ENCODE results near the gene TOP3B.
"Not testable (repeated sequence)": the region's sequence is repeated elsewhere in the genome, so short reads cannot be mapped to it uniquely, and the experiment has no call there.

TOP3B gene

DNA sequence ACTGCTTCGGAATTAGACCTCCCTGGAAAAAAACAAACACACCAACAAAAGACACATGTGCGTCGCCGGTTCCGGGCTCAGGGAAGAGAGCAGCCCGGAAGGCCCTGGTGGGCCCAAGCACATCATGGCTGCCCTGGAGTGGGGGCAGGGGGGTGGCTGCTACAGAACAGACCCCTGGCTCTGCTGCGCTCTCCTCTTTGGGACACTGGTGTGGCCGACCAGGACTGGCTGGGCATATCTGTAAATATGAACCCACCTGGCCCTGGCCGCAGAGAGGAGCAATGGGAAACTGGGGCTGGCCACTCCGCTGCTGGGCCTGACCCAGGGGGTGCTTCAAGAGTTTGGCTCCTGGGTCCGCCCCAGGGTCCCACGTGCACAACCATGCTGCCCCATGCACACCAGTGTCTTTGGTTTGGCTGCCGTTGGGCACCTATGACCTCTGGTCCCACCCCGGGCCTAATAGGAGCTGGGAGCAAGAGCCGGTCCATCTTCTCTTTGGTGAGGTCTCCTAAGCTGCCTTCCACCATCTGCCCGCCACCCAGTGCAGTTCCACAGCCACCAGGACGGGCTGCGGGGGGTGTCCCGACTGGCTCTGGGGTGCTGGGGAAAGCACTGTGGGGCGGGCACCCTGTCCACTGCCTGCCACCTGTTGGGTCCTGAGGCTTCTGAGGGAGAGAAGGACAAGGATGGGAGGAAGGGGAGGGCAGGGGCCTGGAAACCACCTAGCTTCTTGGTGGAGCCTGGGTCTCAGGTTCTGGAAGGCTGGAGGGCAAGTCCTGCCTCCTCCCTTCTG lies 60.0 kb downstream of the TOP3B start:
- DNase-seq (ENCODE audit: low read depth) = no peak

DNA sequence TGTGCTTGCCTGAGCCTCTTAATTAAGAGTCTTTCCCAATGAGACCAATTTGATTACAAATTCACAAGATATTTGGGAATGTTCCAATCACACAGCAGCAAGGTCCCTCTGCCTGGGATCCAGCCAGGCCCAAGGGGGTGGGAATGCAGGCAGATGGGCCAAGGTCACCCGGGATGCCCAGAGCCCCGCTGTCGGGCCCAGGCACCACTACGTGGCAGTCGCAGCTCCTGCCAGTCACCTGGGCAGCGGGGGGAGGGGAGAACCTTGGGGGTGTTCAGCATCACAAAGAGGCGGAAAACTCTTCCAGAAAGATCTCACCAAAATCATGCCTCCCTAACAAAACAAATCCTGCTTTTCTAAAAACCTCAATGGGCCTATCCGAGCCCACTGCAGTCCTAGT lies 60.9 kb downstream of the TOP3B start:
- DNase-seq (ENCODE audit: low read depth) = no peak

DNA sequence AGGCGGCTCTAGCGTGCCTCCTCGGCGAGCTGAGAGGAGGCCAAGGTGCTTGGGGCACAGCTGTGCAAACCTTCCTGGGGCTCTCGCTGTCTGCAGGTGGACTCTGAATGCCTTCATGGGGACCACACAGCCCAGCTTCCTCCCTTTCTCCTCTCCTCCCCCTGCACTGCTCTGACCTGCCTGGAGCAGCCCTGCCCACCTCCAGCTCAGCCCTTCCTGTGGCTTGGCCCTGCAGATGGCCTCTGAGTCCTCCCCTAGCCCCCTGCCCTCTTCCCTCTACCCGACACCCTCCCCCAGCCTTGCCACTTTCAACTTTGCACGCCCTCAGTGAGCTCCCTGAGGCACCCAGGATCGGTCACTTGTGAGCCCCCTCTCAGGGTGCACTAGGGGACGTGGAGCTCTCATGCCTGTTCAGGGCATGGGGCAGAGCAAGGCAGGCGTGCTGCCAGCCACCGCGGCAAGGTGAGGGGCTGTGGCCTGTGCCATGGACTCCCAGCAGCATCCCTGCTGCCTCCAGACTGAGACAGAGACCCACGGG lies 61.3 kb downstream of the TOP3B start:
- no peak for DNase-seq (ENCODE audit: low read depth)

DNA sequence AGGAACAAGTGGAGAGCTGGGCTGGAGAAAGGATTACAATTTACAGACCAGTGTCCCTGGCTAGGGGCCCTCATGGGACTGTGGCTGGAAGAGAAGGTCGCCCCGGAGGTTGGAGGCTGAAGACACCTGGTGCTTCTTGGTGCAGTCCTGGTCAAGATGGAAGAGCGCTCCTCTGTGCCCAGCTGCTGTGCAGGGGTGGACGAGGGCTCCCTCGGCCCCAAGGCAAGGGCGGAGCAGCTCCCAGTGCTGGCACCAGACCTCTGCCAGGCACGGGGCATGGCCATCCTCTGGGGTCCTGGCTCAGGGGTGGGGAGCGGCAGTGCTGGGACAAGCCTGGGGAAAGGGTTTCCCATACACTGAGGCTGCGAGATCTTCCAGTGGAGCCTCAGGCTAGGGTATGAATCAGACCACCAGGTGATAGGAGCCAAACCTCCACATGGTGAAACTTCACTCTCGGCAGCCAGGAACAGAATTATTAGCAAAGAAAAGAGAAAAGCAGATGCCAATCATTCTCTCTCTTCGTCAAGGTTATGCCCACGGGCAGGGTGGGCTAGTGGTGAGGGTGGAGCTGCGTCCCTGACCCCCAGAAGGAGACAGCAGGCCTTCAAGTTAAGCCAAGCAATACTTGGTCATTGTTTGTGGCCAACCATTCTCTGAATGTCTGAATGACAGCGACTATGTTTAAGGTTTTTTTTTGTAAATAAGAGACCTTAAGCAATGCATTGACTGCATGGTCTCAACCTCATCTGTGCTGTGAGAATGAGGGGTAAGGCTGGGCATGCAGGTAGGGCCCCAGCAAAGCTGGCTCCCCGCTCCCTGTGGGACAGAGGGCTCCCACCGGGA lies 62.0 kb downstream of the TOP3B start:
- no peak for DNase-seq (ENCODE audit: low read depth)

DNA sequence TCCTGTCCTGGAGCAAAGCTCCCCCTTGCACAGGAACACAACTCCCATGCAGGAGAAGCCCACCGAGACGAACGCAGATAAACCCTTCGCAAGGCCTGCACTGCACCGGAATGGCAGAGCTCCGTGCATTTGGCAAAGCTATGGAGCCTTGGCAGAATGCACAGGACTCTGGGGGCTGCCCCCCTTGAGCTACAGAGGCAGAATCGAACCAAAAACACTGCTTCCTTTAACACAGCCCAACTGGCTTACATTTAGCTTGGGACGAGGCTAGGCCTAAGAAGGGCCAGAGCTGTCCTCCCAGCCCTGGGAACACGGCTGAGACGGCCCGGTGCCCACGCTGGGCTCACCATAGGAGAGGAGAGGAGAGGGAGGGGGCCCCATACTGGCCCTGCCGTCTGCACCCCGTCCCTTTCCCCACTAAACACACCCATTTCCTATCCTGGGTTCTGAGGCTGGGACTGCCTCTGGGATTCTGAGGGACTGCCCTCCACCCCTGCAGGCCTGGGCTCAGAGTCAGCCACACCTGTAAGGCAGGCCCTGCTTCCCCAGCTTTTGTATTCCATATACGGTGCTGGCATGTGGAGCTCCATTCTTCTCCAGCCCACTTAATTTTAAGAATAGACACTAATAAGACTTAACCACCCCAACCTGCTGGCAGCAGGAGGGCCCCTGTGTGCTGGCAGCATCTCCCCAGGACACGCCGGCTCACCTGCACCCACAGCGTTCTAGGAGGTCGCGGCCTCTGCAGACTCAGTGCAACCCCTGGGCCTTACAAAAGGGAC lies 62.9 kb downstream of the TOP3B start:
- no peak for DNase-seq (ENCODE audit: low read depth)

DNA sequence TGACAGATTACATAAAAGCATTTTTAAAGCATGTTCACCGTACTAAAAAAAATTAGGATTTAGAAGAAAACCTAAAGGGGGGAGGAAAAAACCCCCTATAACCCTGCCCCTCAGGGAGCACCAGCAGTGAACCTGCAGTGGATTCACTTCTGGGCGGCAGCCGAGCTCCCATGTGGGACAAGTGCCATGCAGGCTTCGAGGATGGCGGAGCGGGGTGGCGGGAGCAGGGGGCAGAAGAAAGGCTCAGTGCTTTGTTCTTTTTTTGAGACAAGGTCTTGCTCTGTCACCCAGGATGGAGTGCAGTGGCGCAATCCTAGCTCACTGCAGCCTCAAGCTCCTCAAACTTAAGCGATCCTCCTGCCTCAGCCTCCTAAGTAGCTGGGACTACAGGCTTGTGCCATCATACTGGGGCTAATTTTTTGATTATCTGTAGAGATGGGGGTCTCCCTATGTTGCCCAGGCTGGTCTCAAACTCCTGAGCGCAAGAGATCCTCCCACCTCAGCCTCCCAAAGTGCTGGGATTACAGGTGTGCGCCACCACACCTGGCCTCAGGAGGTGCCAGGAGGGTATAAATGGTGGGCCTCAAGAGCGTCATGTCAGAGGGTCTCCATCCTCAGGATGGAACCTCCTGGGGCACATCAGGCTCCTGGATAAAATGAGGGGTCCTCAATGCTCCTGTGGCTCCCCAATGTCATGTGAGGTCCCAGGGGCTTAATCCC lies 64.0 kb downstream of the TOP3B start:
- DNase-seq (ENCODE audit: low read depth) = no peak

DNA sequence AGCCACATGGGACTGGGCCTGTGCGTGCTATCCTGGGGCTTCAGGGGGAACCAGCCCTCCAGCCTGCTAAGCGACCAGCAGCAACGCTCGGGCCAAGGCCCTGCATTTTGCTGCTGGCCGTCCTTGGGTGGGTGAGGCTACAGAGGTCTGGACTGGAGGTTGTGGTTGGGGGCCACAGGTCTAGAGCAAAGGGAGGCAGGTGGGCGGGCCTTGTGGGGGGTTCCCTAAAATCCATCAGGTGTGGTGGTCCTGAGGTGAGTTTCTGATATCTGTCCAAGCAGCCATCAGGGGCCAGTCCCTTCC lies 64.7 kb downstream of the TOP3B start:
- no peak for DNase-seq (ENCODE audit: low read depth)

DNA sequence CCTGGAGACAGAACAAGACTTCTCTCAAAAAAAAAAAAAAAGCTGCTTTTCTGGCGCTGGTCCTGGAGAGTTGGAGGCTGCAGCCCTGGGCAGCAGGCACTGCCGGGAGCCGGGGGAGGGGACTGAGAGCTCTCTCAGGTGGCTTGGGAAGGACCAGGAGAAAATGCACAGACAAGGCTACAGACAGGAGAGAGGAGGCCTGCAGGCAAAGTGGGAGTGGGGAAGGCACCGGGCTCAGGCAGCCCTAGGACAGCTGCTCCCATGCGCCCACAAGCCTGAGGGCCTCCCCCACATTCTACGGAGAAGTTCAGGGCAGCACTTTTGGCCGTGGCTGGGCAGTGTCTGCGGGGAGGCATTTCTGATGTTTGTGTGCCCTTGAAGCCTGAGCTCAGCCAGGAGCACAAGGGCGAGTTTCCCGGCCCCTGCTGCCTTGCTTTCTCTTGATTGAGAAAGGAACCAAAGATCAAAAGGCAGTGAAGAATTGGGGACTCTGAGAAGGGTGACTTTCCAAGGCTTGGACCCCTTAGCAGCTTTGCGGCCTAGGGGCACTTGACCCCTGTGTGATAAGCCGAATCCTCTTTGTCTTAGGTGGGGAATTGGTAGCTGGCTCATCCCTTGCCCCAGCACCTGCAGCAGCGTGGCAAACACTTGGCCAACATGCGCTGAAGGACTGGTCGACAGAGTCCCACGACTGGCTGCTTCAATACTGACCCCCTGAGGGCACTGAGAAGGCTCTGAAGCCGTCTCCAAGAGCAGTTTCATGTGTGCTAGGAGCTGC lies 65.2 kb downstream of the TOP3B start:
- DNase-seq (ENCODE audit: low read depth) = no peak

DNA sequence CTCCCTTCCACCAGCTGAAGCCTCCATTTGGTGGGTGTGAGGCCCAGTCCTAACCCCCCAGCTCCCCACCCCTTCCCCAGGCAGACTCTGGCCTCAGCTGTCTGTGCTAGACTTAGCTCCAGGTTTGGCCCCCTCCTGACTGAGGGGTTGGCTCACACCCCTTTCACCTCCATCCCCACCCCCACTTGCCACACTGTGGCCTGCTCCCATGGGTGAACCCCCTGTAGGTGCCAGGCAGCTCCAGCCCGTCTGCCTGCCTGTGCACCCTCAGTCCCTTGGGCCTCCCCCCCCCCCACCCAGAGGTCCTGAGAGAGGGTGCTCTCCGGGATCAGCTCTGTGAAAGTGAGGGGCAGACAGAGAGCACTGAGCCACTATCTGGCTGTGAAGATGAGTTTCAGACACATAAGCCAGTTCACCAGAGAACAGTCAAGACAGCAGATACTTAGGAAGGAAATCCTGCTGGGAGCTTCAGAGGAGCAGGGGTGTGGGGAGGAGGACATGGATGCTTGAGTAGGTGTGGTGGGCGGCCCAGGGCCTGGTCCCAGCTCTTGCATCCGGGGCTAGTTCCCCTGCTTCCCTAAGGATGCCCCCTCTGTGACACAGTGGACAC lies 66.2 kb downstream of the TOP3B start:
- DNase-seq (ENCODE audit: low read depth) = no peak

DNA sequence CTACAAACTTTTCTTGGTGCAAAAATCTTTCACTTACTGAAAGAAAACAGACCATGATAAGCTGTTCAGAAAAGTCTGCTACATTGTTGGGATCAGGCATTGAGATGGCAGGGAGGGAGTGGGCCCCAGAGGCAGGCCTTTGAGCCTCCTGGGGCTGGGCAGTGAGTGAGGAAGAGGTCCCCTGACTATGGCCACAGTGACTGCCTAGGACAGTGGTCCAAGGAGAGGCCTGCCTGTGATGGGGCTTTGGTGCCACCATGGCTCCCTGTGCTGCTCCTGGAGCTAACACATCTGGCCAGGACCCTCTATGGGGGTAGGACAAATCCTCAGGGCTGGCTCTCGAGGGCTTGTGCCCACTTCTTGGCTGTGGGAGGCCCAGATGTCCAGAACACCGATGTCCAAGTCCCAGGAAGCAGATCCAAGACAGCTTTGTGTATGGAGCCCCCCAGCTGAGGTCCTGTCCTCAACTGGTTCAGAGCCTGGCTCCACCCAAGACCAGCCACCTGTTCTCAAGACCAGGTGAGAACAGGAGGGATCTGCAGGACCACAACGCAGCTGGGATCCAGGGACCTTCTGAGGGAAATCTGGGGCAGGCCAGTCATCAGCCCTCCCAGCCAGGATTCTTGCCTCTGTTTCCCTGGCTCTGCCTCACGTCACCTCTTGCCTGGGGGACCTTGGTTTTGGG lies 66.8 kb downstream of the TOP3B start:
- DNase-seq (ENCODE audit: low read depth) = no peak

DNA sequence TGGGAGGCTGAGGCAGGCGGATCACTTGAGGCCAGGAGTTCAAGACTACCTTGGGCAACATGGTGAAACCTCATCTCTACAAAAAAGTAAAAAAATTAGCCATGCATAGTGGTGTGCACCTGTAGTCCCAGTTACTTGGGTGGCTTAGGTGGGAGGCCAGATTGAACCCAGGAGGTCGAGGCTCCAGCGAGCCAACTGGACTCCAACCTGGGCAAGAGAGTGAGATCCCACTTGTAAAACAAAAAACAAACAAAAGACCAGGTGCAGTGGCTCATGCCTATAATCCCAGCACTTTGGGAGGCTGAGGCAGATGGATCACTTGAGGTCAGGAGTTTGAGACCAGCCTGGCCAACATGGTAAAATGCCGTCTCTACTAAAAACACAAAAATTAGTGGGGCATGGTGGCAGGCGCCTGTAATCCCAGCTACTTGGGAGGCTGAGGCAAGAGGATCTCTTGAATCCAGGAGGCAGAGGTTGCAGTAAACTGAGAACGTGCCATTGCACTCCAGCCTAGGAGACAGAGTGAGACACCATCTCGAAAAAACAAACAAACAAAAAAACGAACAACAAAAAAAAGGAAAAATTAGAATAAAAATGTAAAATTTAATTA lies 68.4 kb downstream of the TOP3B start:
- not testable (repeated sequence) for DNase-seq (ENCODE audit: low read depth)

DNA sequence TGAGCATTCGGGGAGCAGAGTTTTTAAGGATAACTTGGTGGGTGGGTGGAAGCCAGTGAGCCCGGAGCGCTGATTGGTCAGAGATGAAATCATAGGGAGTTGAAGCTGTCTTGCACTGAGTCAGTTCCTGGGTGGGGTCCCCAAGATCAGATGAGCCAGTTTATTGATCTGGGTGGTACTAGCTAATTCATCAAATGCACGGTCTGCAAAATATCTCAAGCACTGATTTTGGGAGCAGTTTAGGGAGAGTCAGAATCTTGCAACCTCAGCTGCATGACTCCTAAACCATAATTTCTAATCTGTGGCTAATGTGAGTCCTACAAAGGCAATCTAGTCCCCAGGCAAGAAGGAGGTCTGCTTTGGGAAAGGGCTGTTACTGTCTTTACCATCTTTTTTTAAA lies 72.2 kb downstream of the TOP3B start:
- DNase-seq (ENCODE audit: low read depth) = not testable (repeated sequence)

DNA sequence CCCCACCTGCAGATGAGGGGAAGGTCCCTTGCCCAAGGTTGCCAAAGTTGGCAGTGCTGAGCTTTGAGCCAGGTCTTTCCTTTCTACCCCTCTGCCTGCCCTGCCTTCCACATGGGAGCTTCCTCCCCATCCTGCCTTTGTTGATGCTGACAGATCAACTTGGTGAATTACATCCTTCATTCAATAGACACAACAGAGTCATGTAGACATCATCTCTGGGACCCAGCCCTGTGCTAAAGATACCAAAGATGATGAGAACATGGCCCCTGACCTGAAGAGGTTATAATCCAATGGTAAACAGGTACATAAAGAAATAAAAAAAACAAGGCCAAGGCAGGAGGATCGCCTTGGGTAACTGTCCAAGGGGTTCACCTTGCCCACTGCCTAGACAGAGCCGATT lies 72.7 kb downstream of the TOP3B start:
- no peak for DNase-seq (ENCODE audit: low read depth)

DNA sequence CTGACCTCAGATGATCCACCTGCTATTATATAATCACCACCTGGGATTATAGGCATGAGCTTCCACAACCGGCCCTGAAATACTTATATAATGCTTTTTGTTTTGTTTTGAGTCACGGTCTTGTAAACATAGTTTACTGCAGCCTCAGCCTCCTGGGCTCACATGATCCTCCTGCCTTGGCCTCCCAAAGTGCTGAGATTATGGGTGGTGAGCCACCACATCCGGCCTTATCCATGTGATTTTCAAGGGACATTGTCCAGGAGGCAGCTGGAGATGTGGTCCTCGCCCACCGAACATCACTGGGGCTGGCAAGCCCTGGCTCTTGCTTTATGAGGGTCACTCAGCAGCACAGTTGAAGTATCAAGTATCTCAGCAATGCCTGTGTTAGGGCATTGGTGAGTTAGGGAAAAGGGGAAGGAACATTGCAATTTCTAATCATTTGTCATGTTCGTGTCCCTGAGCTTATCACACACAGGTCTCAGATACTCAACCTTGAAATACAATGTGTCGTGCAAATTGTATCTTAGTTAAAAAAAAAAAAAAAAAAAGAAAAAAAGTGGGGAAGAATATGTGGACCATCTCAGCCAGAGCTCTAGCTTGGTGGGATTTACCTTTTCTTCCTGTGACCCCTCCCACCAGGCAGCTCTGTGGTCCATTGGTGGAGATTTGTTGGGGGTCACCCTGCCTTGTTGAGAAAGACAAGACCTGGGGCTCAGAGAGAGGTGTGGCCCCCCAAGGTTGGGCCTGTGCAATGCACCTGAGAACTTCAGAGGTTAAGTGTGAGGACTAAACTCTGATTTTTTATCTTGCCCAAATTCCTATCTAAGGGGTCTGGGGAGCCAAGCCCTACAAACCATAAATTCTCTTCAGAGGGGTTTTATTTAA lies 74.7 kb downstream of the TOP3B start:
- no peak for DNase-seq (ENCODE audit: low read depth)
